Measurements from ENCODE around the gene CALY.

- TF ChIP-seq ZNF335 (tag by site-specific recombination; conservative IDR thresholded peaks at IDR 0.05) = peak; percentile 18; the same call in 1 of the 2 replicates
- TF ChIP-seq ZNF23 (tag by site-specific recombination; IDR thresholded peaks at IDR 0.05; ENCODE audit: borderline replicate concordance) = no peak
- TF ChIP-seq, protein P1, sequence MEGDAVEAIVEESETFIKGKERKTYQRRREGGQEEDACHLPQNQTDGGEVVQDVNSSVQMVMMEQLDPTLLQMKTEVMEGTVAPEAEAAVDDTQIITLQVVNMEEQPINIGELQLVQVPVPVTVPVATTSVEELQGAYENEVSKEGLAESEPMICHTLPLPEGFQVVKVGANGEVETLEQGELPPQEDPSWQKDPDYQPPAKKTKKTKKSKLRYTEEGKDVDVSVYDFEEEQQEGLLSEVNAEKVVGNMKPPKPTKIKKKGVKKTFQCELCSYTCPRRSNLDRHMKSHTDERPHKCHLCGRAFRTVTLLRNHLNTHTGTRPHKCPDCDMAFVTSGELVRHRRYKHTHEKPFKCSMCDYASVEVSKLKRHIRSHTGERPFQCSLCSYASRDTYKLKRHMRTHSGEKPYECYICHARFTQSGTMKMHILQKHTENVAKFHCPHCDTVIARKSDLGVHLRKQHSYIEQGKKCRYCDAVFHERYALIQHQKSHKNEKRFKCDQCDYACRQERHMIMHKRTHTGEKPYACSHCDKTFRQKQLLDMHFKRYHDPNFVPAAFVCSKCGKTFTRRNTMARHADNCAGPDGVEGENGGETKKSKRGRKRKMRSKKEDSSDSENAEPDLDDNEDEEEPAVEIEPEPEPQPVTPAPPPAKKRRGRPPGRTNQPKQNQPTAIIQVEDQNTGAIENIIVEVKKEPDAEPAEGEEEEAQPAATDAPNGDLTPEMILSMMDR (tag by site-specific recombination; IDR thresholded peaks at IDR 0.05) = no peak
- no peak for TF ChIP-seq ZSCAN30 (tag by site-specific recombination; IDR thresholded peaks at IDR 0.05)
Measured at GRCh38 chr10:133336577-133337369, at the start of gene CALY.
